Uterus (tissue), 4 donors: ENCODE data around the gene TCN2. TPM values are rescaled to one million over a fixed set of nuclear protein-coding genes. Genes with fewer than 3 reads are reported as not detected.
"Not testable (repeated sequence)": the region's sequence is repeated elsewhere in the genome, so short reads cannot be mapped to it uniquely, and the experiment has no call there.

Source experiments
- DNase-seq, 2 donors: peaks; one replicate each; pipeline ENCODE4 v3.0.0-alpha.2; 2019 to 2020
- H3K27ac ChIP-seq, 2 donors: fragments of 200-600 bp; sonication (generic); 1 replicate in 1 of 2; 2 replicates in 1 of 2; pipeline ENCODE4 v1.5.1; 2016 to 2018
- H3K27me3 ChIP-seq, 2 donors: fragments of 200-600 bp; sonication (generic); one replicate each; pipeline ENCODE4 v1.5.1; 2018 to 2019; ENCODE audit warnings: control low read depth in 1 of 2
- H3K36me3 ChIP-seq, 2 donors: fragments of 200-600 bp; sonication (generic); one replicate each; pipeline ENCODE4 v1.5.1; 2019; ENCODE audit warnings: control low read depth in 1 of 2
- H3K4me1 ChIP-seq, 2 donors: fragments of 200-600 bp; sonication (generic); one replicate each; pipeline ENCODE4 v1.5.1; 2018 to 2019; ENCODE audit warnings: control low read depth in 1 of 2
- H3K4me3 ChIP-seq, 2 donors: fragments of 200-600 bp; sonication (generic); 1 replicate in 1 of 2; 2 replicates in 1 of 2; pipeline ENCODE4 v1.5.1; 2018 to 2019; ENCODE audit warnings: mild to moderate bottlenecking in 1 of 2
- H3K9me3 ChIP-seq, 2 donors: fragments of 200-600 bp; sonication (generic); one replicate each; pipeline ENCODE4 v1.5.1; 2019; ENCODE audit warnings: control low read depth in 1 of 2
- CTCF ChIP-seq, 4 experiments: fragments of 200-600 bp in 2 of 4; fragments of 450-650 bp in 2 of 4; sonication (generic) in 2 of 4; IDR thresholded peaks; one replicate each; pipeline ENCODE4 v1.5.1; 2016 to 2019; ENCODE audit warnings: antibody characterized with exemption in 4 of 4, mild to moderate bottlenecking in 2 of 4, moderate library complexity in 1 of 4
- POLR2A ChIP-seq, 2 donors: fragments of 450-650 bp; IDR thresholded peaks; one replicate each; pipeline ENCODE4 v1.6.1; 2016; ENCODE audit warnings: antibody characterized with exemption in 2 of 2, mild to moderate bottlenecking in 1 of 2, moderate library complexity in 1 of 2
- intact Hi-C: fragments of 100-400 bp; cut with DNase I; formaldehyde crosslinking; loops from one replicate; pipeline ENCODE4 v1.15.1; 2023; ENCODE audit warnings: low total_unique reads
- total RNA-seq, 4 donors: library from RNA; depleted of rRNA in 3 of 4; stranded (reverse); fragments of >200 nt in 3 of 4; gene quantifications; one replicate each; pipeline versions ENCODE4 v1.1.0 to v1.2.4, GENCODE V29; 2014 to 2023
- donor health status: DM: yes; HTN: yes; CAD: no.

TCN2 gene
- total RNA-seq, 4 donors from 2014 or later: 21.8 to 44.5 (median 30.3) TPM

DNA sequence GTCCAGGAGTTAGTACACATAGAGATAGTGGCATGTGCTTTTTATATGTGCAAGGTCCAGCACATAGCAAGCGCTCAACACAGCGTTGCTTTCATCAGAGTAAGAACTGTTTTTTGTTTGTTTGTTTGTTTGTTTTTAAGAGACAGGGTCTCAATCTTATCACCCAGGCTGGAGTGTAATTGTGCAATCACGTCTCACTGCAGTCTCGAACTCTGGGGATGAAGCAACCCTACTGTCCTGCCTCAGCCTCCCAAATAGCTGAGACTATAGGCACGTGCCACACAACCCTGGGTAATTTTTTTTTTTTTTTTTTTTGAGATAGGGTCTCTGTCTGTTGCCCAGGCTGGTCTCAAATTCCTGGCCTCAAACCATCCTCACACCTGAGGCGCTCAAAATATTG is 10.8 kb downstream of the TCN2 start:
- Histone ChIP-seq H3K9me3 (no peaks in the 10 kb centered on the region), H3K4me1 (no peaks in the 10 kb centered on the region), H3K27me3 (no peaks in the 10 kb centered on the region), H3K27ac (no peak overlapping the region), H3K36me3 (no peaks in the 10 kb centered on the region), H3K4me3 (no peak overlapping the region)
- DNase-seq: no peak
- TF ChIP-seq CTCF (IDR thresholded peaks at IDR 0.05): no peak
- TF ChIP-seq POLR2A (IDR thresholded peaks at IDR 0.05): no peak
- intact Hi-C loops: no loop called here

DNA sequence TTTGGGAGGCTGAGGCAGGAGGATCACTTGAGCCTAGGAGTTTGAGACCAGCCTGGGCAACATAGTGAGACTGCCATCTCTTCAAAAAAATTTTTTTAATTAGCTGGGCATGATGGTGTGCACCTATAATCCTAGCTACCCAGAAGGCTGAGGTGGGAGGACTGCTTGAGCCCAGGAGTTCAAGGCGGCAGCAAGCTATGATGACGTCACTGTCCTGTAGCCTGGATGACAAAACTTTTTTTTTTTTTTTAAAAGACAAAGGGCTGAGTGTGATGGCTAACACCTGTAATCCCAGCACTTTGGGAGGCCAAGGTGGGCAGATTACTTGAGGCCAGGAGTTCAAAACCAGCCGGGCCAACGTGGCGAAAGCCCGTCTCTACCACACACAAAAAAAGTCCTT is 12.9 kb downstream of the TCN2 start:
- H3K4me3 ChIP-seq, DNase-seq, H3K27me3 ChIP-seq, intact Hi-C loops, H3K36me3 ChIP-seq, H3K4me1 ChIP-seq, H3K9me3 ChIP-seq, H3K27ac ChIP-seq: not testable (repeated sequence)

DNA sequence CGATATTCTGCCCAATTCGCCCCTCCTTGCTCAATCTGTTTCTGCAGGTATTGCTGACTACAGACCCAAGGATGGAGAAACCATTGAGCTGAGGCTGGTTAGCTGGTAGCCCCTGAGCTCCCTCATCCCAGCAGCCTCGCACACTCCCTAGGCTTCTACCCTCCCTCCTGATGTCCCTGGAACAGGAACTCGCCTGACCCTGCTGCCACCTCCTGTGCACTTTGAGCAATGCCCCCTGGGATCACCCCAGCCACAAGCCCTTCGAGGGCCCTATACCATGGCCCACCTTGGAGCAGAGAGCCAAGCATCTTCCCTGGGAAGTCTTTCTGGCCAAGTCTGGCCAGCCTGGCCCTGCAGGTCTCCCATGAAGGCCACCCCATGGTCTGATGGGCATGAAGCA is 19.4 kb downstream of the TCN2 start:
- TF ChIP-seq POLR2A (IDR thresholded peaks at IDR 0.05): no peak
- TF ChIP-seq CTCF (IDR thresholded peaks at IDR 0.05): no peak
- no peak for DNase-seq
- intact Hi-C loops: no loop called here
- Histone ChIP-seq H3K36me3 (no peaks in the 10 kb centered on the region), H3K9me3 (no peaks in the 10 kb centered on the region), H3K4me3 (no peak overlapping the region), H3K4me1 (no peaks in the 10 kb centered on the region), H3K27me3 (no peaks in the 10 kb centered on the region), H3K27ac (no peak overlapping the region)

DNA sequence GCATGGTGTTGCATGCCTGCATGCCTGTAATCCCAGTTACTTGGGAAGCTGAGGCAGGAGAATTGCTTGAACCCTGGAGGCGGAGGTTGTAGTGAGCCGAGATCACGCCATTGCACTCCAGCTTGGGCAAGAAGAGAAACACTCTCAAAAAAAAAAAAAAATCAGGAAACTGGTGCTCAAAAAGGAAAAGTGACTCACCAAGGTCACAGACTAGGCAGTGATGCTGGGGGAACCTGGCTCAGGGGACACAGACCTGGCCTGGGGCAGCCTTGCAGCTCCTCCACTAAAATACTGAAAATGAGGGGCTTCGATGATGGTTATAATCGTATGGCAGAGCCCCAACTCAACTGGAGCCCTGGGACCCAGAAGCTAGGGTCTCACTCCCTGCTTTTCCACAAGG is 20.5 kb downstream of the TCN2 start:
- intact Hi-C loops: no loop called here
- TF ChIP-seq CTCF (IDR thresholded peaks at IDR 0.05) (no peak), POLR2A (IDR thresholded peaks at IDR 0.05) (no peak)
- no peak for DNase-seq

GRCh38 chr22:30628491-30628890 is 21.5 kb downstream of the TCN2 start:
- intact Hi-C loops: no loop called here
- Histone ChIP-seq H3K27me3 (no peaks in the 10 kb centered on the region), H3K4me3 (no peak overlapping the region), H3K4me1 (no peaks in the 10 kb centered on the region), H3K9me3 (no peaks in the 10 kb centered on the region), H3K36me3 (no peaks in the 10 kb centered on the region), H3K27ac (no peak overlapping the region)
- TF ChIP-seq POLR2A (IDR thresholded peaks at IDR 0.05) (no peak), CTCF (IDR thresholded peaks at IDR 0.05) (no peak)
- DNase-seq: no peak

More for the DNA sequence above, 20.5 kb downstream of the TCN2 start:
- no peaks in the 10 kb centered on the region for H3K9me3 ChIP-seq
- H3K4me3 ChIP-seq: no peak overlapping the region
- H3K27me3 ChIP-seq: no peaks in the 10 kb centered on the region
- H3K27ac ChIP-seq: no peak overlapping the region
- no peaks in the 10 kb centered on the region for H3K36me3 ChIP-seq
- H3K4me1 ChIP-seq: no peaks in the 10 kb centered on the region

- H3K36me3 ChIP-seq, H3K4me3 ChIP-seq, H3K9me3 ChIP-seq, DNase-seq, H3K27ac ChIP-seq, H3K27me3 ChIP-seq: not testable (repeated sequence)
- H3K4me1 ChIP-seq: peaks cover 0 to 10% of the 10 kb centered on the region in 2 donors
- intact Hi-C loops: loop anchor here (5.0 kb wide), 1 partner anchor 126 kb away; no protein-coding TSS in a partner anchor
Observed at GRCh38 chr22:30631469-30631868, 24.5 kb downstream of the TCN2 start.
